A549 (cell line): ENCODE data around the gene NDUFB10. TPM values are rescaled to one million over a fixed set of nuclear protein-coding genes. Genes with fewer than 3 reads are reported as not detected.
"Not testable (repeated sequence)": the region's sequence is repeated elsewhere in the genome, so short reads cannot be mapped to it uniquely, and the experiment has no call there.

Source experiments
- ATAC-seq, 2 experiments: fragments of 200-7000 bp in 1 of 2; fragments of >200 bp in 1 of 2; cut with Nextera tagmentation in 1 of 2; cut with Tn5 transposase in 1 of 2; 3 replicates each; pipeline versions ENCODE4 v1.8.0 to v1.9.1; 2018 to 2020; ENCODE audit warnings: mild to moderate bottlenecking in 1 of 2, moderate library complexity in 1 of 2
- CTCF ChIA-PET: fragments of 300-600 bp; sonication (Branson Sonifier 250); formaldehyde crosslinking; extraction: SDS; loops from one replicate; lab custom pipeline; 2021; ENCODE audit warnings: antibody characterized with exemption, inconsistent platforms; lab: Yijun Ruan, JAX
- POLR2A ChIA-PET: fragments of 350-600 bp; formaldehyde crosslinking; extraction: SDS; loops from one replicate; lab custom pipeline; 2021; ENCODE audit warnings: antibody characterized with exemption, inconsistent platforms; lab: Yijun Ruan, JAX
- DNase-seq, 2 experiments: peaks; one replicate each; pipeline versions ENCODE4 v3.0.0 to v3.0.0-alpha.2; 2011 to 2016; ENCODE audit warnings: low read depth in 1 of 2, low spot score in 1 of 2
- FAIRE-seq: peaks from 2 replicates; lab custom pipeline; 2011; peaks lifted over from hg19 to GRCh38; lab: Jason Lieb, UNC
- H3K27ac ChIP-seq, 2 experiments: fragments of >200 bp; sonication (Bioruptor Twin); formaldehyde crosslinking; 3 replicates each; pipeline ENCODE4 v1.5.1; 2016 to 2017
- H3K4me1 ChIP-seq: fragments of >200 bp; sonication (Bioruptor Twin); formaldehyde crosslinking; 3 replicates; pipeline ENCODE4 v1.6.1; 2016
- H3K4me2 ChIP-seq: fragments of >200 bp; sonication (Bioruptor Twin); formaldehyde crosslinking; 3 replicates; pipeline ENCODE4 v1.6.1; 2016
- H3K4me3 ChIP-seq: fragments of >200 bp; sonication (Bioruptor Twin); formaldehyde crosslinking; 3 replicates; pipeline ENCODE4 v1.5.1; 2016
- H3K9me3 ChIP-seq: fragments of >200 bp; sonication (Bioruptor Twin); formaldehyde crosslinking; 3 replicates; pipeline ENCODE4 v1.6.1; 2016
- BHLHE40 ChIP-seq: IDR thresholded peaks from 2 replicates; pipeline ENCODE4 v1.6.1; 2012; ENCODE audit warnings: low read depth, low read length, inconsistent platforms
- CEBPB ChIP-seq, 2 experiments: fragments of >200 bp in 1 of 2; sonication (Bioruptor Twin) in 1 of 2; formaldehyde crosslinking in 1 of 2; IDR thresholded peaks; 2 replicates each; pipeline ENCODE4 v1.6.1; 2012 to 2016
- EHMT2 ChIP-seq: fragments of 200-600 bp; sonication (generic); IDR thresholded peaks from 2 replicates; pipeline ENCODE4 v1.6.1; 2016; ENCODE audit warnings: antibody characterized with exemption, low read depth, mild to moderate bottlenecking, moderate library complexity
- FOSL2 ChIP-seq, 2 experiments: fragments of 450-650 bp in 1 of 2; fragments of >200 bp in 1 of 2; sonication (Bioruptor Twin) in 1 of 2; formaldehyde crosslinking; IDR thresholded peaks; 2 replicates each; pipeline versions ENCODE4 v1.5.0 to v1.6.1; 2016 to 2020; ENCODE audit warnings: mild to moderate bottlenecking in 1 of 2, moderate library complexity in 1 of 2
- HDAC2 ChIP-seq: fragments of 200-600 bp; sonication (generic); IDR thresholded peaks from 2 replicates; pipeline ENCODE4 v1.6.1; 2016
- HOXA7 ChIP-seq: fragments of 250-450 bp; sonication (Bioruptor Pico); IDR thresholded peaks from 2 replicates; pipeline ENCODE4 v1.5.0; 2020; ENCODE audit warnings: mild to moderate bottlenecking, moderate library complexity
- HOXB13 ChIP-seq: fragments of 250-450 bp; sonication (Bioruptor Pico); IDR thresholded peaks from 2 replicates; pipeline ENCODE4 v1.5.0; 2020; ENCODE audit warnings: low read depth, mild to moderate bottlenecking, moderate library complexity
- JUN ChIP-seq, 2 experiments: fragments of >200 bp; sonication (Bioruptor Twin); formaldehyde crosslinking; IDR thresholded peaks; 2 replicates in 1 of 2; 3 replicates in 1 of 2; pipeline ENCODE4 v1.6.1; 2016 to 2017
- KDM1A ChIP-seq: fragments of 200-600 bp; sonication (generic); IDR thresholded peaks from 2 replicates; pipeline ENCODE4 v1.6.1; 2016; ENCODE audit warnings: low read depth, mild to moderate bottlenecking
- KDM5A ChIP-seq: fragments of 200-600 bp; sonication (generic); IDR thresholded peaks from 2 replicates; pipeline ENCODE4 v1.6.1; 2016; ENCODE audit warnings: antibody characterized with exemption, mild to moderate bottlenecking
- MAZ ChIP-seq: fragments of 150-350 bp; IDR thresholded peaks from 2 replicates; pipeline ENCODE4 v1.6.1; 2014; ENCODE audit warnings: antibody characterized with exemption, low read depth, low read length, borderline replicate concordance
- NFE2L2 ChIP-seq: fragments of 150-350 bp; conservative IDR thresholded peaks from 2 replicates; pipeline ENCODE4 v1.6.1; 2014; ENCODE audit warnings: low read length
- NR3C1 ChIP-seq: fragments of >200 bp; sonication (Bioruptor Twin); formaldehyde crosslinking; IDR thresholded peaks from 3 replicates; pipeline ENCODE4 v1.6.1; 2017
- PHF8 ChIP-seq: fragments of 200-600 bp; sonication (generic); IDR thresholded peaks from 2 replicates; pipeline ENCODE4 v1.6.1; 2016; ENCODE audit warnings: low read depth, mild to moderate bottlenecking, antibody characterized with exemption, moderate library complexity, borderline replicate concordance
- POLR2AphosphoS2 ChIP-seq: conservative IDR thresholded peaks from 2 replicates; pipeline ENCODE4 v1.6.1; 2012; ENCODE audit warnings: low read length, improper control_type of control experiment, inconsistent platforms
- RARB ChIP-seq: fragments of 250-450 bp; sonication (Bioruptor Pico); IDR thresholded peaks from 2 replicates; pipeline ENCODE4 v1.8.0; 2021; ENCODE audit warnings: mild to moderate bottlenecking, moderate library complexity
- RFX5 ChIP-seq: fragments of 450-650 bp; IDR thresholded peaks from 2 replicates; pipeline ENCODE4 v1.7.1; 2014; ENCODE audit warnings: antibody characterized with exemption, mild to moderate bottlenecking, moderate library complexity
- SMC3 ChIP-seq: fragments of >200 bp; sonication (Bioruptor Twin); formaldehyde crosslinking; IDR thresholded peaks from 3 replicates; pipeline ENCODE4 v1.6.1; 2018; ENCODE audit warnings: inconsistent platforms
- TFCP2L1 ChIP-seq: fragments of 250-450 bp; sonication (Bioruptor Pico); IDR thresholded peaks from 2 replicates; pipeline ENCODE4 v1.5.0; 2021; ENCODE audit warnings: mild to moderate bottlenecking
- ZFP36 ChIP-seq: fragments of 450-650 bp; IDR thresholded peaks from 2 replicates; pipeline ENCODE4 v1.6.1; 2014; ENCODE audit warnings: borderline replicate concordance; ENCODE audit not compliant: partially characterized antibody
- ZNF302 ChIP-seq: fragments of 250-450 bp; sonication (Bioruptor Pico); IDR thresholded peaks from 2 replicates; pipeline ENCODE4 v1.9.0; 2021; ENCODE audit warnings: inconsistent platforms, mild to moderate bottlenecking, moderate library complexity
- WGBS: methylation state at CpG from one replicate; pipeline ENCODE4 v1.1.6; 2017; ENCODE audit errors: missing lambda C conversion rate; 5-methylcytosine and 5-hydroxymethylcytosine counted together
- polyA plus RNA-seq, 4 experiments: library from polyadenylated mRNA; depleted of rRNA in 3 of 4; stranded (reverse); fragments of >200 nt; fragmentation: RNase III in 1 of 4; extraction: RNeasy Plus Mini Kit Qiagen cat#74134 plus additional on column Dnase treatment in 1 of 4; gene quantifications; 2 replicates in 3 of 4; 3 replicates in 1 of 4; pipeline ENCODE4 v1.2.3, GENCODE V29; 2011 to 2017
- TF ChIP-seq, protein P1 (sequence below): fragments of >200 bp; sonication (Bioruptor Twin); formaldehyde crosslinking; IDR thresholded peaks from 3 replicates; pipeline ENCODE4 v1.6.1; 2016
- TF ChIP-seq, protein P2 (sequence below): fragments of 450-650 bp; IDR thresholded peaks from 2 replicates; pipeline ENCODE4 v1.6.1; 2014; ENCODE audit warnings: antibody characterized with exemption
- TF ChIP-seq, protein P3 (sequence below): IDR thresholded peaks from 2 replicates; pipeline ENCODE4 v1.6.1; 2012
- TF ChIP-seq, protein P4 (sequence below): fragments of 250-450 bp; sonication (Bioruptor Pico); IDR thresholded peaks from 2 replicates; pipeline ENCODE4 v1.5.0; 2020; ENCODE audit warnings: low read depth, mild to moderate bottlenecking, moderate library complexity

The NDUFB10 gene
- polyA plus RNA-seq, 2 of the 4 experiments (the other 2 are of a cell fraction): 198 to 389 TPM

DNA sequence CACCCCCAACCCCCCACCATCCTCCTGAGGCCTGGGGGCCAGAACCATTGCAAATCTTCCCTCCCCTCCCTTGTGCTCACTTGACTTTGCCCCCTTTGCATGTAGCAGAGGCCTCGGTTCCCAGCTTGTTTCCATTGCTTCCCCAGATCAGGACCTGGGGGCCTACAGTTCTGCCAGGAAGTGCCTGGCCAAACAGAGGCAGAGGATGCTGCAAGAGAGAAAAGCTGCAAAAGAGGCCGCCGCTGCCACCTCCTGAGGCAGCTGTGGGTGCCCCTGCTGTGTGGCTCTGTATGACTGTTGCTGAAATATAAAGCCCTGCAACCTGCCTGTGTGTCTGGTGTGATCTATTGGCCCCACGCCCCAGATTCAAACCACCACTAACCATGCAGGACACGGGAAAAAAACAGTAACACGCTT is 2.3 kb downstream of the NDUFB10 start:
- FAIRE-seq (no peak), DNase-seq (peak in 1 of 2 experiments; percentile 51), ATAC-seq (0 out of 6 replicates have a peak, but pooled peaks of 1 of the 2 experiments have one; percentile 1)
- CTCF ChIA-PET: no interaction called here
- Histone ChIP-seq H3K27ac (peak overlapping the region; percentile 92 to 97; a peak in 4 of 6 replicates), H3K4me2 (peak overlapping the region; percentile 94), H3K4me3 (peak overlapping the region; percentile 88; the same call in 1 of the 3 replicates), H3K4me1 (peaks cover 37% of the 10 kb centered on the region), H3K9me3 (no peaks in the 10 kb centered on the region)
- 35% methylated on average over 6 of the region's 6 CpGs for WGBS
- POLR2A ChIA-PET: interaction anchor here (1.8 to 2.2 kb wide), 2 partner anchors 18 to 193 kb away, joined by 9 read pairs; partner anchors contain the start of genes MSRB1 and TRAF7
- TF ChIP-seq JUN (IDR thresholded peaks at IDR 0.05): peak in 1 of 2 experiments; percentile 76; a peak in 4 of 5 replicates
- TF ChIP-seq NR3C1: no peak
- no peak for TF ChIP-seq MAZ
- TF ChIP-seq, protein P1, sequence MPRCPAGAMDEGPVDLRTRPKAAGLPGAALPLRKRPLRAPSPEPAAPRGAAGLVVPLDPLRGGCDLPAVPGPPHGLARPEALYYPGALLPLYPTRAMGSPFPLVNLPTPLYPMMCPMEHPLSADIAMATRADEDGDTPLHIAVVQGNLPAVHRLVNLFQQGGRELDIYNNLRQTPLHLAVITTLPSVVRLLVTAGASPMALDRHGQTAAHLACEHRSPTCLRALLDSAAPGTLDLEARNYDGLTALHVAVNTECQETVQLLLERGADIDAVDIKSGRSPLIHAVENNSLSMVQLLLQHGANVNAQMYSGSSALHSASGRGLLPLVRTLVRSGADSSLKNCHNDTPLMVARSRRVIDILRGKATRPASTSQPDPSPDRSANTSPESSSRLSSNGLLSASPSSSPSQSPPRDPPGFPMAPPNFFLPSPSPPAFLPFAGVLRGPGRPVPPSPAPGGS: peak; percentile 65; the same call in 1 of the 3 replicates
- no peak for TF ChIP-seq HOXA7 (CRISPR knock-in tag)
- TF ChIP-seq, protein P2, sequence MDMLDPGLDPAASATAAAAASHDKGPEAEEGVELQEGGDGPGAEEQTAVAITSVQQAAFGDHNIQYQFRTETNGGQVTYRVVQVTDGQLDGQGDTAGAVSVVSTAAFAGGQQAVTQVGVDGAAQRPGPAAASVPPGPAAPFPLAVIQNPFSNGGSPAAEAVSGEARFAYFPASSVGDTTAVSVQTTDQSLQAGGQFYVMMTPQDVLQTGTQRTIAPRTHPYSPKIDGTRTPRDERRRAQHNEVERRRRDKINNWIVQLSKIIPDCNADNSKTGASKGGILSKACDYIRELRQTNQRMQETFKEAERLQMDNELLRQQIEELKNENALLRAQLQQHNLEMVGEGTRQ: no peak
- TF ChIP-seq, protein P3, sequence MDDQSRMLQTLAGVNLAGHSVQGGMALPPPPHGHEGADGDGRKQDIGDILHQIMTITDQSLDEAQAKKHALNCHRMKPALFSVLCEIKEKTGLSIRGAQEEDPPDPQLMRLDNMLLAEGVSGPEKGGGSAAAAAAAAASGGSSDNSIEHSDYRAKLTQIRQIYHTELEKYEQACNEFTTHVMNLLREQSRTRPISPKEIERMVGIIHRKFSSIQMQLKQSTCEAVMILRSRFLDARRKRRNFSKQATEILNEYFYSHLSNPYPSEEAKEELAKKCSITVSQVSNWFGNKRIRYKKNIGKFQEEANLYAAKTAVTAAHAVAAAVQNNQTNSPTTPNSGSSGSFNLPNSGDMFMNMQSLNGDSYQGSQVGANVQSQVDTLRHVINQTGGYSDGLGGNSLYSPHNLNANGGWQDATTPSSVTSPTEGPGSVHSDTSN: peak; percentile 10; the same call in 1 of the 2 replicates
- no peak for TF ChIP-seq HDAC2

DNA sequence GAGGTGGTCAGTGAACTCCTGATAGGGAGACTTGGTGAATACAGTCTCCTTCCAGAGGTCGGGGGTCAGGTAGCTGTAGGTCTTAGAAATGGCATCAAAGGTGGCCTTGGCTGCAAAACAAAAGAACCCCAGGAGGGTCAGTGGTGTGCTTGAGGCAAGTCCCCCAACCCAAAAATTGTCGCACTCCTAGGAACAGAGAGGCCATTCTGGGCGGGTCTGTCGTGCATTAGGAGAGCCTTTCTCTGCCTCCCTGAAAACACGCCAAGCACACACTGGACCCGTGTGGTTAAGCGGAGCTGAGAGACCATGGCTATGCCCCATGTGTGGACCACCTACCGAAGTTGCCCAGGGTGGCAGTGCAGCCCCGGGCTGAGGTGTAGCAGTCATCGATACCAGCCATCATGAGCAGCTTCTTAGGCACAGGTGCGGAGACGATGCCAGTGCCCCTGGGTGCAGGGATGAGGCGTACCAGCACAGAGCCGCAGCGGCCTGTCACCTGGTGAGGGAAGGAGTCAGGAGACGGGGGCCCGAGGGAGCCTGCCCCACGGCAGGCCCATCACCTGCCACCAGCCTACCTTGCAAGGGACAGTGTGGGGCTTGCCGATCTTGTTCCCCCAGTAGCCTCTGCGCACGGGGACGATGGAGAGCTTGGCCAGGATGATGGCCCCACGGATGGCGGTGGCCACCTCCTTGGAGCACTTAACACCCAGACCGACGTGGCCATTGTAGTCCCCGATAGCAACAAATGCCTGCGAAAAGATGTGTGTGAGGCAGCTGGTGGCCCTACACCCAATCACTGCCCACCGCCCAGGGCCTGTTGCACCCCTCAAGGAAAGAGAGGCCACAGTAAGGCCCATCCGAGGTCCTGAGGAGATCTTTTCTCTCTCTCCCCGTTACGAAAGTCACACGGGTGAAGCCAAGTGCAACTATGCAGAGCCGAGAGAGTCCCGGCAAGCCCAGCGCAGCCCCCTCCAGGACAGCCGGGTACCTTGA is 3.1 kb downstream of the NDUFB10 start:
- H3K4me1 ChIP-seq: peaks cover 37% of the 10 kb centered on the region
- POLR2A ChIA-PET: interaction anchor here (2.2 kb wide), 1 partner anchor 19 kb away, joined by 9 read pairs; the partner anchor contains the start of gene MSRB1
- CTCF ChIA-PET, H3K9me3 ChIP-seq, ATAC-seq, DNase-seq, FAIRE-seq: not testable (repeated sequence)
- WGBS: 63% methylated on average over 33 of the region's 37 CpGs
- peak overlapping the region; percentile 88 for H3K4me3 ChIP-seq
- peak overlapping the region; percentile 94 for H3K4me2 ChIP-seq
- H3K27ac ChIP-seq: peak overlapping the region; percentile 92 to 100

DNA sequence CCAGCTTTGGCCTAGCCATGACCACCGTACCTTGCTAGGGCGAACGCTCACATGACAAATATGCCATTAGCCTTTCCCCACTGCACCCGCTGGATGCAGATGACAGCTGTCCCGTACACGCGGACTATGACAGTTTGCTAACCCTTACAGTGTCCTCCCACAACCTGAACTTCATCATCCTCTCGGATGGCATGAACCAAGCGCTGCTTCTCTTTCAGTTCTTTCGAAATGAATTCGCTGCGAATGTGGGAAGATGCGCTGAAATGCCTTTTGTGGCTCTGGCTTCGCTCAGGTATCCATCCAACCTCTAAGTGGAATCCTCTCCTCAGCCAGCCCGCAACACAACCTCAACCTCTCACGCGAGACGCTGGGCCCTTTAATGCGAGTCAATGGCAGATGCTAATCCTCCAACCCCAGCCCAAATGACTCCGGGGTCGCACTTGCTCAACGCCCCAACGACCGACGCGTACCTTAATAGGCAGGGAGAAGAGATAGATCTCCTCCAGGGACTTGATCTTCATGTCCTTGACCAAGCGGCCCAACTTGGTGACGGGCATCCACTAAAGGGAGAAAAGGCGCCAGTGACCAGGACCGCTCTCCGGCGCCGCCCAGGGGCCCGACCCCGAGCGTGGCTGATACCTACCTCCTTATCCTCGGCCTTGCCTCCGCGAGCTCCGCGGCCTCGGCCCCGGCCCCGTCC is 4.6 kb downstream of the NDUFB10 start:
- Histone ChIP-seq H3K4me1 (peaks cover 34% of the 10 kb centered on the region), H3K4me3 (peak overlapping the region; percentile 88), H3K27ac (peak overlapping the region; percentile 92 to 100), H3K9me3 (no peaks in the 10 kb centered on the region), H3K4me2 (peak overlapping the region; percentile 94)
- DNase-seq (peak in 1 of 2 experiments; percentile 30), ATAC-seq (peak in 1 of 2 experiments; percentile 3; a peak in 3 of 6 replicates), FAIRE-seq (no peak)
- WGBS: 6% methylated on average over 30 of the region's 44 CpGs
- CTCF ChIA-PET: interaction anchor here (0.6 to 1.0 kb wide), 2 partner anchors 41 to 138 kb away, joined by 3 to 4 read pairs; no protein-coding TSS in a partner anchor
- POLR2A ChIA-PET: interaction anchor here (0.9 to 2.2 kb wide), 29 partner anchors 12 to 537 kb away, joined by 3 to 50 read pairs (median 5); partner anchors contain the start of genes ECI1, FAHD1, GFER and HAGH
- TF ChIP-seq HOXB13 (CRISPR knock-in tag) (no peak), KDM1A (no peak; the same call in 1 of the 2 replicates), POLR2AphosphoS2 (no peak), KDM5A (peak; percentile 32; the same call in 1 of the 2 replicates), EHMT2 (no peak), HDAC2 (no peak), BHLHE40 (no peak), ZNF302 (CRISPR knock-in tag) (no peak), RARB (no peak), CEBPB (IDR thresholded peaks at IDR 0.05) (no peak), MAZ (no peak), NFE2L2 (no peak), SMC3 (no peak), HOXA7 (CRISPR knock-in tag) (peak; percentile 80; the same call in 1 of the 2 replicates), NR3C1 (no peak), PHF8 (no peak), JUN (IDR thresholded peaks at IDR 0.05) (no peak), ZFP36 (no peak), RFX5 (no peak), FOSL2 (IDR thresholded peaks at IDR 0.05) (no peak), FOSL2 (CRISPR knock-in tag; IDR thresholded peaks at IDR 0.05) (no peak), TFCP2L1 (CRISPR knock-in tag) (peak; percentile 68; the same call in 1 of the 2 replicates)
- TF ChIP-seq, protein P4, sequence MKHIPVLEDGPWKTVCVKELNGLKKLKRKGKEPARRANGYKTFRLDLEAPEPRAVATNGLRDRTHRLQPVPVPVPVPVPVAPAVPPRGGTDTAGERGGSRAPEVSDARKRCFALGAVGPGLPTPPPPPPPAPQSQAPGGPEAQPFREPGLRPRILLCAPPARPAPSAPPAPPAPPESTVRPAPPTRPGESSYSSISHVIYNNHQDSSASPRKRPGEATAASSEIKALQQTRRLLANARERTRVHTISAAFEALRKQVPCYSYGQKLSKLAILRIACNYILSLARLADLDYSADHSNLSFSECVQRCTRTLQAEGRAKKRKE (CRISPR knock-in tag): no peak
